ENCODE measurements around the gene NOTCH3.

The NOTCH3 gene

DNA sequence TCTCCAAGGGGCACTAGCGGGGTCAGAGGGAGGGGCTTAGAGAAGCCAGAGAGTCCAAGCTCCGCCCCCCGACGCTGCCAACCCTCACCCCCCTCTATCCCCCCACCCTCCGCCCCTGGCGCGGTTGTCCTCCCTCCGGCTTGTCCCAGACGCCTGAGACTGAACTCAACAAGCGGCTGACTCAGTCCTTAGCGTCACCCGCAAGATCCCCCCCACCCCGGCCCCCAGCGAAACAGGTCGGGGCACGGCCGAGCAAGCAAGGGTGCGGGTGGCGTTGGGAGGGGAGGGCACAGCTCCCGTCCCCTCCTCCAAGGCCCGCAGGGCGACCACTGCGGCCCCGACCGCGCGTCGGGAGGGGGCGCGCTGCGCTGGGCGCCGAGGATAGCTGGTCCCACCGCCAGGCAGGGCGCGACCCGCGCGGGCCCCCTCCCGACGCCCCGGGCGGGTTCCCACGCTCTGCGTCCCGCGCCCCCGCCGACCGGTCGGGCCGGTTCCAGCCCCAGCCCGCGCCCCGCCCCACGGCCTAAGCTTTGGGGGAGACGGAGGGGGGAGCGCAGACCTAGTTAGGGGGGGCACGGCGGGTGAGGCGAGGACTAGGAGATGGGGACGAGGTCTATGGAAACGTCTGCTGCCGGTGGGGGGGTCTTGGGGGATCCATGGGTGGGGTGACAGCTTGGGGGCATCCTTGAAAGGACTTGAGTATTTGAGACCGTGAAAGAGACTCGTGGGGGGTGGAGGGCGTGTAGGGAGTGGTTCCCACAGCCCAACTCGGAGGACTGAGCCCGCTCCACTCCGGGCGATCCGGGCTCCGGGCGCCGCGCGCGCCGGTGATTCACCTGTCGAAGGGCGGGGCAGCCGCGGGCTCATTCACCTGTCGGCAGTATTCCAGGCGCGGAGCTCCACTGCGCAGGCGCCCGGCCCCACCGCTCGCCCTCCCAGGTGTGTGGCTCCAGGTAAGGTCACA is 5.1 kb downstream of the NOTCH3 start:
- DNase-seq (ENCODE audit: low read depth) = peak; percentile 9

DNA sequence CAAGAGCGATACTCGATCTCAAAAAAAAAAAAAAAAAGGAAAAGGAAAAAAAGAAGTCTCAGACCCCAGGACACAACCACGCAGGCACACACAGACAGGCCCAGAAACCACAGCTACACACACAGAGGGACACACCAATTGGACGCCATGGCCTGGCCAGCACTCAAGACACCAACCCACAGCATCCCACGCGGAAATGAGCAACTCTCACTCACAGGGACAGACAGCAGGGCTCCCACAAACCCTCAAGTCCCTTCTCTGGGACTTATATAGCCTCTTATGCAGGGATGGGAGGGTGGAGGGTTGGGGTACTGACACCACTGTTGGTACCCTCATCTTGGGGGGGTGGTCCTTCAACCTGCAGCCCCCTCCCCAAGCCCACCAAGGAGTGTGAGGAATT is 5.9 kb downstream of the NOTCH3 start:
- no peak for DNase-seq (ENCODE audit: low read depth)

DNA sequence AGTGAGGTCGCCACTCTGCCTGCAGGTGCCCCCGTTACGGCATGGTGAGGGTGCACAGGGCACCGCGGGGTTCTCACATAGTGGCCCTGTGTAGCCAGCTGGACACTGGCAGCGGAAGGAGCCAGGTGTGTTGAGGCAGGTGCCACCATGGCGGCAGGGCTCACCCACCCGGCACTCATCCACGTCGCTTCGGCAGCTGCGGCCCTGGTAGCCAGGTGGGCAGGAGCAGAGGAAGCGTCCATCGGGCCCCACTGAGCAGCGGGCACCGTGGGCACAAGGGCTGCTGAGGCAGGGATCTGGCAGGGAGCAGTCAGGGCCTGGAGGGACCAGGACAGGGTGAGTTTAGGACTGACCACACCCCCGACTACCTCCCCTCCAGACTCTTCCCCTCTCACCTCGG is 8.8 kb downstream of the NOTCH3 start:
- no peak for DNase-seq (ENCODE audit: low read depth)

DNA sequence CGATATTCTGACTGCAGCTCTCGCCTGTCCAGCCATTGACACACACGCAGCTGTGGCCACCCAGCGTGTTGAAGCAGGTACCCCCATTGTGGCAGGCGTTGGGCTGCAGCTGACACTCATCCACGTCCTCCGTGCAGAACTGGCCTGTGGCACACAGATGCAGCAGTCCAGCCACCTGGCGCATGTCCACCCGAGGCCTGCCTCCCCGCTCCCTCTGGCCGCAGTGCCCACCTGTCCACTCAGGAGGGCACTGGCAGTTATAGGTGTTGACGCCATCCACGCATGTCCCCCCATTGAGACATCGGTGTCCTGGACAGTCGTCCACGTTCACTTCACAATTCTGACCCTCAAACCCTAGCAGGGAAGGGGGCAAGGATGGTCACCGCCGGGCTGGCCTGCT is 9.3 kb downstream of the NOTCH3 start:
- no peak for DNase-seq (ENCODE audit: low read depth)

DNA sequence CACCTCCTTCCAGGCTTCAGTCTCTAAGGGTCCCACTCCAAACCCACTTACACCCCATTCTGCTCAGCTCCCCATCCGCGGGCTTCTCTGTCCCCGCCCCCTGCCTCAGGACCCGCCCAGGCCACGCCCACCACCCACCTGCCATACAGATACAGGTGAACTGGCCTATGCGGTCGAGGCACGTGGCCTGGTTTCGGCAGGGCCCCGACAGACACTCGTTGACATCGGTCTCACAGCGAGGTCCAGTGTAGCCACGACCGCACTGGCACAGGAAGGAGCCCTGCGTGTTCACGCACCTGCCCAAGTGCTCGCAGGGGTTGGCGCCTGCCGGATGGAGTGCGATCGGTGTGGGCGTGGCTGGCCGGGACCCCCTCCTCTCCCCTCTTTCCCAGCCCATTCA is 11.9 kb downstream of the NOTCH3 start:
- DNase-seq (ENCODE audit: low read depth) = no peak

DNA sequence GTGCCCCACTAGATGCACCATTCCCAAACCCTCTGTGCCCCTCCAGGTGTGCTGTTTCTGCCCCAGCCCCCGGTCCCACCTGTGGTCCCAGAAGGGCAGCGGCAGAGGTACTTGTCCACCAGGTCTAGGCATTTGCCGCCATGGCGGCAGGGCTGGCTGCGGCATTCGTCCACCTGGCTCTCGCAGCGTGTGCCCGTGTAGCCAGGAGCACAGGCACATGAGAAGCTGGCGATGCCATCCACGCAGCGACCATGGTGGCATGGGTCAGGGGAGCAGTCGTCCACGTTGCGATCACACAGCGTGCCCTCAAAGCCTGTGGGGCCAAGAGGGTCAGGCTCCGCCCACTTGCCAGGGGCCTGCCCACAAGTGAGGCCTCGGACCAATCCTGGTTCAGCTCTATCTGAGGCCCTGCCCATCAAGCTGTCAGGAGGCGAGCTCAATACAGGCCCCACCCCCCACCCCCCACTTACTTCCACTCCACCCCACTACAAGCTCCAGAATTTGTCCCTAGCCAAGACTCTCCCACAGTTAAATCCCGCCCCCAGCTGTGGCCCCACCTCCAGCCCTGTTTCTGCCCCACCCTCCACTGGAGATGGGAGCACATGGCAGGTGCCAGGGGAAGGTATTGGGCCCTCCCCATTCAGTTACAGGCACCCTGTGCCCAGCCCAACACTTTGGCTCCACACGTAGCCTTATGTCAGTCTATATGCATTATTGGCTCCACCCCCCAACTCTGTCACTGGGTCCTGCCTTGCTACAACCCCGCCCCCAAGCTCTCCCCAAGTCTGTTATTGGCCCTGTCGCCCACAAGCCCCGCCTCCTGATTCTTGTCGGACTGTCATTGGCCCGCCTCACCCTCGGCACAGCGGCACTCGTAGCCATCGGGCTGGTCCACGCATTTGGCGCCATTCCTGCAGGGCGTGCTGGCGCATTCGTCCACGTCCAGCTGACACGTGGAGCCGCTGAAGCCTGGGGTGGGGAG is 13.5 kb downstream of the NOTCH3 start:
- no peak for DNase-seq (ENCODE audit: low read depth)

DNA sequence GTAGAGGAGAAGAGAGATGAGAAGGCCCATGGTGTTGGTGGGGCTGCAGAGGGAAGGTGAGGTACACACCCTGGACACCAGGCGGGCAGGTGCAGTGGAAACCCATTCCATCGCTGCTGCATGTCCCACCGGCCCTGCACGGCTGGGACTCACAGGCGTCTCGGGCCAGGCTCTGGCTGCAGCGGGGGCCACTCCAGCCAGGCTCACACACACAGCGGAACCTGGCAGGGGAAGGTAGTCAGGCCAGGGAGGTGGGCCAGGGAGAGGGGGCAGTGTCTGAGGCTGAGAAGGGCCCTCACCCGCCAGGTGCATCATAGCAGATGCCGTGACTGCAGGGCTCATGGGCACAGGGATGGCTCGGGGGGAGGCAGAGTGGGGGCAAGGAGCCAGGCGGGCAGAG is 15.6 kb downstream of the NOTCH3 start:
- no peak for DNase-seq (ENCODE audit: low read depth)

DNA sequence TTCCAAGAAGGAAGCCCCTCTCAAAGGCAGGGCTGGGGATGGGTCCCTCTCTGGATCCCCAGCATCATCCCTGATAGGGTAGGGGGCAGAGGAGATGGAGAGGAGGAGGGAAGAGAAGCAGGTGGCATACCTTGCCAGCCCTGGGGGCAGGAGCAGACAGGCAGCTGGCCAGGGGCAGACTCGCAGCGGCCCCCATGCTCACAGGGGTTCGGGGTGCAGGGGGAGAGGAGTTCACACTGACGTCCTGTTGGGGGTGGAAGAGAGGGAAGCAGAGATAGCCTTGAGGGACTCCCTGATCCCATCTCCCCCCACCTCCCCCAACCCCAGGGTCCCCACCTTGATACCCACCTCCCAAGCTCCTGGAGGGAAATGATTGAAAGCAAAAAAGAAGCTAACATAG is 16.0 kb downstream of the NOTCH3 start:
- no peak for DNase-seq (ENCODE audit: low read depth)

DNA sequence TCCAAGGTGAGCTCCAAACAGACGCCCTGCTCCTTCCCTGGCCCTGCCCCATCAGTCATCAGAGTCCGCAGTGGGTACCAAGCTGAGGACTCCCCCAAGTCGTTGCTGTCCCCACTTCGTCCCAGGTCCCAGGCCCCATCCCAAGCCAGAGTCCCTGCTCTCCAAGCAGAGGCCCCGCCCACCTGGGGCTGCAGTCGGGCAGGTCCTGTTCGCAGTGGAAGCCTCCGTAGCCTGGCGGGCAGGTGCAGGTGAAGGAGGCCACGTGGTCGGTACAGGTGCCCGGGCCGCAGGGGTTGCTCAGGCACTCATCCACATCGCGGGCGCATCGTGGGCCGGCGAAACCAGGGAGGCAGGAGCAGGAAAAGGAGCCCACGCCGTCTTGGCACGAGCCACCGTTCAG is 19.4 kb downstream of the NOTCH3 start:
- no peak for DNase-seq (ENCODE audit: low read depth)

DNA sequence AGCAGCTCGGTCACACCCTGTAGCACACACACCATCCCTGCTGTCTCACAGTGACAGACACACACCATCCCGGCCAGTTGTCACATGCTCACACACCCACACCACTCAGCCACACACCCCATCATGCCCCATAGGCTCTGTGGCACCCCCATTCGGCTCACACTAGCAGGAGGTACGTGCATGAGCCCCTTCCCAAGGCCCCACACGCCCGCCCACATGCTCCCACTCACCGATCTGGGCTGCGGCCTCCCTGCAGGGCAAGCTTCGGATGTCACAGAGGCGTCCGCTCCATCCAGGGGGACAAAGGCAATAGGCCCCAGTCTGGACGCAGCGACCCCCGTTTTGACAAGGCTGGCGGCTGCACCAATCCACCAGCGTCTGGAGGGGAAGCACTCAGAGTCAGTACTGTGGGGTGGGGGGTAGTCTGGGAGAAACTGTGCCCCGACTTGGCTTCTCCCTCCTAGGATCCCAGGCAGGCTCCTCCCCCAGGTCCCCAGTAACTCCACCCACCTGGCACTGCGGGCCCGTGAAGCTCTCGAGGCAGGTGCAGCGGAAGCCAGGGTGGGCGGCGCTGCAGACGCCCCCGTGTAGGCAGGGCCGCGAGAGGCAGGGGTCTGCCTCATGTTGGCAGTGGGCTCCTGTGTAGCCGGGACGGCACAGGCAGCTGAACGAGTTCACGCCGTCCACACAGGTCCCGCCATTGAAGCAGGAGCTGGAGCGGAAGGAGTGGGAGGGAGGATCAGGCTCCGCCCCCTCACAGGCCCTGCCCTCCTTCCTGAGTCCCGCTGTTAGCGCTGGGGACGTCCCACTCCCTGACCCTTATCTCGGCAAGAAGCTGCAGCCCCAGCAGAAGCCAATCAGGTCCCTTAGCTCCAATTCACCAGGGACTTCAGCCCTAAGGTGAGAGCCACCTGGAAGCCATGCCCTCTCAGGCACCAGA is 20.1 kb downstream of the NOTCH3 start:
- no peak for DNase-seq (ENCODE audit: low read depth)

DNA sequence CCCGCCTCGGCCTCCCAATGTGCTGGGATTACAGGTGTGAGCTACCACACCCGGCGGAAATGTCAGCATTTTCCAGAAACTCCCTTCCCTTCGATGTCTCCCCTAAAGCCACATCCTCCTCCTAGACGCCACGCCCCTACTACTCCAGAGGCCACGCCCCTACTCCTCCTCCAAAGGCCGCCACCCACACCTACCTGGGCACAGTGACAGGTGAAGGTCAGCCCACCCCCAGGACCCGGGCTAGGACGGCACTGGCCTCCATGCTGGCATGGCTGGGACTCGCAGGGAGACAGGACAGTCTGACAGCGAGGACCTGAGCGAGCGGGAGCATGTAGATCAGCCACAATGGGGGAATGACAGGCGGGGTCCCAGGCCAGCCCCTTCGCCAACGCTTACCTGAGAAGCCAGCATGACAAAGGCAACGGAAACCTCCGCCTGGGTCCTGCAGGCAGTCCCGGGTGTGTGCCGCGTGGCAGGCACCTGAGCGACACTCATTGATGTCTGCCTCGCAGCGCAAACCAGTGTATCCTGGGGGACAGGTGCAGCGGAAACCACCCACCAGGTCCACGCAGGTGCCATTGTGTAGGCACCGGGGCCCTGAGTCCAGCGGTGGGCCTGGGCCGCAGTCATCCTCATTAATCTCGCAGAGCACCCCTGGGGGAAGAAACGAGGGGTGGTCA is 22.0 kb downstream of the NOTCH3 start:
- no peak for DNase-seq (ENCODE audit: low read depth)

DNA sequence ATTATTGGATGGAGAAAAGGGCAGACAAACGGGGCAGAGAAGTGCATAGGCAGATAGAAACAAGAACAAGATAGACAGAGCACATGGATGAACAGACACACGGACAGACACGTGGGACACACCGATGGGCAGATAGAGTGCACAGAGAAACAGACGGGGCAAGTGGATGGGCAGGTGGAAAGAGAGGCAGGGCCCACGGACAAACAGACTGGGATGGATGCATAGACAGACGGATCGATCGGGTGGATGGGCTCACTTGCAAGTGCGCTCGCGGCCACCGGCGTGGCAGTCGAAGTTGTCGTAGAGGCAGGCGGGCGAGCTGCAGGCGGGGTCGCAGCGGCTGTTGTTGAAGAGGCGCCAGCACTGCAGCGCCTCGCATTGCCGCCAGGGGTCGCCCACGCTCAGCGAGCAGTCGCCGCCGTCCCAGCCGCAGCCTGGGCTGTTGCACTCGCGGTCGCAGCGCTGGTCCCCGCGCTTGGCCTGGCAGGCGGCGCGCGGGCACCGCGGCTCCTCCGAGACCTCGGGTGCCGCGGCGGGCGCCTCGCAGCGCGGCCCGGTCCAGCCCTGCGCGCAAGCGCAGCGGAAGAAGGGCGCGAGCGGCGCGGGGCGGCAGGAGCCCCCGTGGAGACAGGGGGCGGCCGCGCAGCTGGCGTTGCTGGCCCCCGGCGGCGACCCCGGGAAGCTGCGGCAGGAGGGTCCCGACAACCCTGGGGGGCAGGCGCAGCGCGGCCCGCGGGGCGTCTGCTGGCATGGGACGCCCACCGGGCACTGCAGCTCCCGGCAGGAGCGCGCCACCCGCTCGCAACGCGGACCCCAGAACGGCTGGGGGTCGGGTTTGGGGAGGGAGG is 23.3 kb downstream of the NOTCH3 start:
- DNase-seq (ENCODE audit: low read depth) = peak; percentile 76

DNA sequence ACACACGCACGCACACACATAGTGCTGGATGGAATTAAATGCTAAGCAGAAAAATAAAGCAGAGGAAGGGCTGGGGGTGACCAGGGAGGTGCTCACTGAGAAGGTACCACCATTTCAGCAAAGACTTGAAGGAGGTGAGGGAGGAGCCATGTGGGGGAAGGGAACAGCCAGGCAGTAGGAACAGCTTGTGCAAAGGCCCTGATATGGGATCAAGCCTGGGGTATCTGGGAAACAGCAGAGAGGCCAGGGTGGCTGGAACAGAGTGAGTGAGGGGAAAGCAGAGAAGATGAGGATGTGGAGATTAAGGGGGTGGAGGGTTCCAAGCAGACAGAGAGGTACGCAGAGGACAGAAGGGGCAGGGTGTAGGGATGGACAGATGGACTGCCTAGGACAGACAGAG is 25.2 kb downstream of the NOTCH3 start:
- DNase-seq (ENCODE audit: low read depth) = no peak

DNA sequence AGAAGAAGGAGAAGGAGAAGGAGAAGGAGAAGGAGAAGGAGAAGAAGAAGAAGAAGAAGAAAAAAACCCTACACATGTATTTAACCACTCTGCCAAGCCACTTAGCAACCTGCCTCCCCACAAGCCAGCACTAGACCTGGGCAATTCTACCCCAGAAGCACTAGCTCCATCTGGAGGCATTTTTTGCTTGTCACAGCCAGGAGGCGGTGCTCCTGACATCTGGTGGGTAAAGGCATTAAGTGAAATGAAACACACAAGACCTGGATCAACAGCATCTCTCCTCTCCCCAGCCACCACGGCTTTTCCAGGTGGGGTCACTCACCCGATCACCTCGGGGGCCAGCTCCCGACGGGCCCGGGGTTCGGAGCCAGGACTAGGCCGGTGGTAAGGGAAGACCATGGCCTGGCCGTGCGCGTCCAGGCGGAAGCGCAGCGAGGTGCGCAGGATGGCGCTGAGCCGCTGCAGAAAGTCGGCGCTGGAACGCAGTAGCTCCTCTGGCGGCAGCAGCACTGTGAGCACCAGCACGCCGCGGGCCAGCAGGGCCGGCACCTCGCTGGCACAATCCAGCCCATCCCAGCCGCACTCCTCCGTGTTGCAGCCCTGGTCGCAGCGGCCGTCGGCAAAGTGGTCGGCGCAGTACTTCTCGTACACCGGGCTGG is 26.9 kb downstream of the NOTCH3 start:
- no peak for DNase-seq (ENCODE audit: low read depth)

DNA sequence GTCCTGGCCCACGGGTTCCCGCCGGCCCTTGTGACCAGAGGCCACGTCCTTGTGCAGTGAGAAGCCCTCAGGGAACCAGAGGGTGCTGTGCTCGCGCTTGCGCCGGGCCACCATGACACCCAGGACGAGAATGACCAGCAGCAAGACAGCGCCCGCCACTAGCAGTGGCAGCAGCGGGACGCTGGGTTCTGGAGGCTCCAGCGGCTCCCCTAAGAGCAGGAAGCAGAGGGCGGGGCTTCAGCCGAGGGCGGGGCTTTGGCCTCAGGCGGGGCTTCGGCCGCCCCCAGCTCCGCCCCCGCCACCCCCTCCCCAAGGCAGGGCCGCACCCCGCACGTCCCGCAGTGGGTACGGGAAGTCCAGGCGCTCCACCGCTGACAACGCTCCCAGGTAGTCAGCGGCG is 30.4 kb downstream of the NOTCH3 start:
- no peak for DNase-seq (ENCODE audit: low read depth)

DNA sequence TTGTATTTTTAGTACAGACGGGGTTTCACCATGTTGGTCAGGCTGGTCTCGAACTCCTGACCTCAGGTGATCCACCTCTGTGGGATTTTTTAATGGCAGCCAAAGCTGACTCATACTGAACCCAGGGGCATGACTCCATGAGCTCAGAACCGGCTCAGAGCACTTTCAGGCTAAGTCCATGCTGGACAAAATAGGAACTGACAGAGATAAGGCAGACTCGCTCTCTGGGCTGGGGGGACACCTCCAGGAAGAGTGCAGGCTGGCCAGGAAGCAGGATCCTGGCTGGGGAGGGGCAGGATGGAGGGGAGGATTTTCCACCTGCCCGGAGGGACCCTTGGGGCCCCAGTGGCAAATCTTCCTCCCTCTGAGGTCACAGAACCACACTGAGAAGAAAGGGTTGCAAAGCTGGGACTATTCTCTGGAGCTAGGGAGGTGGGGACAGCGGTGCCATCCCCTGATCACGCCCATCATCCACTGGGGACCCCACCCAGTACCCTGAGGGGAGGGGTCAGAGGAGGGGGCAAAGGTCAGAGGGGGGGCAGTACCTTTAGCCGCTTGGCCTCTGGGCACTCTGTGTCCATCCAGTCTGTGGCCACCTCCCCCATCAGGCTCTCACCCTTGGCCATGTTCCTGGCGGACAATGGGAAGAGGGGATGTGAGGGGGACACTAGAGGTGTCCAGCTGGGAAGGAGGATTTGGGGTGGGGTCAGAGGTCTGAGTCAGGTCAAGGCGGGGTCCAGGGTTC is 31.1 kb downstream of the NOTCH3 start:
- DNase-seq (ENCODE audit: low read depth) = no peak

DNA sequence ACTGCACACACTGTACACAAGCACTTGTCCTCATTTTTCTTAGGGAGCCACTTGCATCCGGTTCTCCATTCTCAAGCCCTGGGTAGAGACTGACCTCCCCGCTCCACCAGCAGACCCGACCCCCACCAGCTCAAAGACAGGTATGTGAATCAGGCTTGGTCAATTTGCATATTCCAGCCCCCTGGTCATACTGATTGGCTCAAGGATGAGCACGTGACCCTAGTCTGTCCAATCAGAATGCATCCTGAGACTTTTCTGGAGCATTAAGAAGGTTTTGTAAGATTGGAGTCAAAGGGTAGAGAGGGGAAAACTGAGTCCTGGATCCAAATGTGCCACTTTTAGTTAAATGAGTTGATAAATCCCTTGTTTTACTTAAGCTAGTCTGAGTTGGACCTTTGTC is 34.1 kb downstream of the NOTCH3 start:
- DNase-seq (ENCODE audit: low read depth) = no peak

DNA sequence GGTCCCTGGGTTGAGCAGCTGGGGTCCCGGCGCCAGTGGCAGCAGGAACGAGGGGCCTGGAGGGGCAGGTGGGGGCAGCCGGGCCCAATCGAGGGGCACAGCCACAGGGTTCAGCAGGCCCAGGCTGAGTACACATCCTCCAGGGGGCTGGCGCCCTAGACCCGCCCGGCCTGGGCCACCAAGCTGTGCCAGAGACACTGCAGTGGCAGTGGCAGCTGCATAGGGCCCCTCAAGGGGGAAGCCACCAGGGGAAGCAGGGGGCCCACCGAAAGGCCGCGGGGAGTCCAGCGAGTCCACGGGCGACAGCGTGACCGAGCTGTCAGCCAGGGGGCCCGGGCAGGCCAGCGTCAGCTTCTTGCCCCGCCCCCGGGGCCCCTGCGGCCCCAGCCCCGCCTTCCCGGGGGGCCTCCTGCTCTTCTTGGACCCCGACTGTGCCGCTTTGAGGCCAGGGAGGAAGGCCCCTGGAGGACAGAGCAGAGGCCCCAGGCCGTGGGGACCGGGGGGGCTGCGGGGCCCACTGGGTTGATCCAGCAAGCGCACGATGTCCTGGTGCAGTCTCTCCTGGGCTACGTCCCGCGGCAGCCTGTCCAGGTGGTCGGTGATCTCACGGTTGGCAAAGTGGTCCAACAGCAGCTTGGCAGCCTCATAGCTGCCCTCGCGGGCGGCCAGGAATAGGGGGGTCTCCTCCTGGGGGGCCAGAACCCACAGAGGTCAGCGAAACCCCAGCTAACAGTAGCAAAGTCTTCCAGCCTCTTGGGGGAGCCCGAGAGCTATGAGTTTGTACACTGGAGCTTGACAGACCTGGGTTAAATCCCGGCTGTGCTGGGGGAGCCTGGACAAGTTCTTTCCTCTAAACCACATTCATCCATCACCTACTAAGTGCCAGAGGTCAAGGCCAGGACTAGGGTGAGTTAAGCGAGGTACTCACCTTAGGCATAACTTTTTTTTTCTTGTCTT is 39.5 kb downstream of the NOTCH3 start:
- no peak for DNase-seq (ENCODE audit: low read depth)
